GM21737 (cell line): ENCODE measurements around the gene KLHL29.
A peak's percentile ranks its signal among the peaks of the same experiment; 100 is the strongest.

Experiments used
- ATAC-seq: cut with Tn5 transposase; IDR thresholded peaks from one replicate; pipeline ENCODE4 v1.9.1; 2021; ENCODE audit warnings: mild to moderate bottlenecking, moderate library complexity; ENCODE audit not compliant: unreplicated experiment

KLHL29 gene

GRCh38 chr2:23366720-23367119, 18.3 kb upstream of the KLHL29 start:
- no peak for ATAC-seq

- ATAC-seq: no peak
Observed at GRCh38 chr2:23367760-23368159, 17.2 kb upstream of the KLHL29 start.

- ATAC-seq: no peak
Observed at GRCh38 chr2:23373666-23374065, 11.3 kb upstream of the KLHL29 start.

GRCh38 chr2:23375448-23375847, 9.5 kb upstream of the KLHL29 start:
- no peak for ATAC-seq

GRCh38 chr2:23376075-23376474, 8.9 kb upstream of the KLHL29 start:
- ATAC-seq: no peak

GRCh38 chr2:23376972-23377371, 8.0 kb upstream of the KLHL29 start:
- ATAC-seq: no peak

- no peak for ATAC-seq
Observed at GRCh38 chr2:23377771-23378170, 7.2 kb upstream of the KLHL29 start.

GRCh38 chr2:23378496-23378895, 6.5 kb upstream of the KLHL29 start:
- no peak for ATAC-seq

GRCh38 chr2:23379220-23379695, 5.7 kb upstream of the KLHL29 start:
- peak; percentile 45 for ATAC-seq

GRCh38 chr2:23380562-23381065, 4.4 kb upstream of the KLHL29 start:
- peak; percentile 40 for ATAC-seq

GRCh38 chr2:23381084-23381483, 3.9 kb upstream of the KLHL29 start:
- ATAC-seq: no peak

- no peak for ATAC-seq
Observed at GRCh38 chr2:23381485-23381884, 3.5 kb upstream of the KLHL29 start.

GRCh38 chr2:23383100-23383499, 1.9 kb upstream of the KLHL29 start:
- ATAC-seq: no peak

- ATAC-seq: peak; percentile 22
Observed at GRCh38 chr2:23385351-23385747, 370 bp downstream of the KLHL29 start.

- peak; percentile 18 for ATAC-seq
Observed at GRCh38 chr2:23385748-23386338, 864 bp downstream of the KLHL29 start.

- ATAC-seq: no peak
Observed at GRCh38 chr2:23386339-23387220, 1.6 kb downstream of the KLHL29 start.

GRCh38 chr2:23387221-23387550, 2.2 kb downstream of the KLHL29 start:
- no peak for ATAC-seq

- no peak for ATAC-seq
Observed at GRCh38 chr2:23387845-23388244, 2.9 kb downstream of the KLHL29 start.

- no peak for ATAC-seq
Observed at GRCh38 chr2:23388294-23388693, 3.3 kb downstream of the KLHL29 start.

GRCh38 chr2:23388756-23389514, 4.0 kb downstream of the KLHL29 start:
- ATAC-seq: no peak

GRCh38 chr2:23390152-23390551, 5.2 kb downstream of the KLHL29 start:
- ATAC-seq: no peak
